H9 (cell line): ENCODE measurements around the gene GPLD1. TPM values are rescaled to one million over a fixed set of nuclear protein-coding genes. Genes with fewer than 3 reads are reported as not detected.
"Not testable (repeated sequence)": the region's sequence is repeated elsewhere in the genome, so short reads cannot be mapped to it uniquely, and the experiment has no call there.

Experiments used
- DNase-seq: peaks from one replicate; pipeline ENCODE4 v3.0.0-alpha.2; 2017
- H2AFZ ChIP-seq: one replicate; pipeline ENCODE4 v1.6.1; 2013; ENCODE audit warnings: mild to moderate bottlenecking, low read length, control low read depth, moderate library complexity
- H2AK5ac ChIP-seq: 2 replicates; pipeline ENCODE4 v1.6.1; 2013; ENCODE audit warnings: low read length, control low read depth, mixed read lengths; ENCODE audit not compliant: insufficient read length
- H2BK120ac ChIP-seq: one replicate; pipeline ENCODE4 v1.6.1; 2013; ENCODE audit warnings: low read depth, mild to moderate bottlenecking, low read length, control low read depth, inconsistent platforms; ENCODE audit not compliant: poor library complexity, severe bottlenecking
- H2BK12ac ChIP-seq: 2 replicates; pipeline ENCODE4 v1.6.1; 2013; ENCODE audit warnings: low read length, control low read depth, mixed read lengths, low read depth; ENCODE audit not compliant: insufficient read length
- H2BK15ac ChIP-seq: 2 replicates; pipeline ENCODE4 v1.6.1; 2013; ENCODE audit warnings: low read depth, low read length, control low read depth
- H2BK20ac ChIP-seq: one replicate; pipeline ENCODE4 v1.6.1; 2013; ENCODE audit warnings: low read depth, mild to moderate bottlenecking, low read length, control low read depth, inconsistent platforms; ENCODE audit not compliant: poor library complexity, severe bottlenecking
- H2BK5ac ChIP-seq: 2 replicates; pipeline ENCODE4 v1.6.1; 2013; ENCODE audit warnings: low read length, control low read depth, mixed read lengths; ENCODE audit not compliant: insufficient read length
- H3K14ac ChIP-seq: 2 replicates; pipeline ENCODE4 v1.6.1; 2013; ENCODE audit warnings: low read length, control low read depth; ENCODE audit not compliant: insufficient read depth
- H3K18ac ChIP-seq: 2 replicates; pipeline ENCODE4 v1.6.1; 2013; ENCODE audit warnings: low read depth, mild to moderate bottlenecking, mixed read lengths, low read length, control low read depth; ENCODE audit not compliant: insufficient read length
- H3K23ac ChIP-seq: 2 replicates; pipeline ENCODE4 v1.6.1; 2013; ENCODE audit warnings: low read length, control low read depth, mixed read lengths, low read depth; ENCODE audit not compliant: insufficient read length
- H3K23me2 ChIP-seq: 2 replicates; pipeline ENCODE4 v1.6.1; 2013; ENCODE audit warnings: low read depth, mild to moderate bottlenecking, mixed read lengths, low read length, control low read depth; ENCODE audit not compliant: insufficient read length, poor library complexity, severe bottlenecking
- H3K27ac ChIP-seq: 2 replicates; pipeline ENCODE4 v1.5.1; 2013; ENCODE audit warnings: low read length, control low read depth, mixed read lengths, low read depth; ENCODE audit not compliant: insufficient read length
- H3K27me3 ChIP-seq: 2 replicates; pipeline ENCODE4 v1.6.1; 2013; ENCODE audit warnings: low read length, control low read depth, inconsistent platforms; ENCODE audit not compliant: insufficient read depth
- H3K4ac ChIP-seq: 2 replicates; pipeline ENCODE4 v1.6.1; 2013; ENCODE audit warnings: low read depth, mild to moderate bottlenecking, control low read depth, inconsistent platforms, low read length, moderate library complexity
- H3K4me1 ChIP-seq: 2 replicates; pipeline ENCODE4 v1.6.1; 2013; ENCODE audit warnings: low read length, control low read depth, inconsistent platforms; ENCODE audit not compliant: insufficient read depth
- H3K4me2 ChIP-seq: 2 replicates; pipeline ENCODE4 v1.6.1; 2013; ENCODE audit warnings: low read length, control low read depth, mixed read lengths; ENCODE audit not compliant: insufficient read length, insufficient read depth
- H3K56ac ChIP-seq: 2 replicates; pipeline ENCODE4 v1.6.1; 2013; ENCODE audit warnings: low read depth, mild to moderate bottlenecking, mixed read lengths, low read length, control low read depth; ENCODE audit not compliant: insufficient read length
- H3K79me1 ChIP-seq: 2 replicates; pipeline ENCODE4 v1.6.1; 2013; ENCODE audit warnings: low read depth, mild to moderate bottlenecking, moderate library complexity, low read length, control low read depth, inconsistent platforms; ENCODE audit not compliant: insufficient read depth, poor library complexity, severe bottlenecking
- H3K79me2 ChIP-seq: 2 replicates; pipeline ENCODE4 v1.6.1; 2013; ENCODE audit warnings: low read length, control low read depth, inconsistent platforms; ENCODE audit not compliant: insufficient read depth
- H3K9ac ChIP-seq: 2 replicates; pipeline ENCODE4 v1.6.1; 2013; ENCODE audit warnings: low read length, control low read depth, mixed read lengths; ENCODE audit not compliant: insufficient read length; ENCODE audit errors: extremely low read depth
- H3K9me3 ChIP-seq: one replicate; pipeline ENCODE4 v1.6.1; 2013; ENCODE audit warnings: low read depth, low read length, inconsistent platforms; ENCODE audit not compliant: control insufficient read depth
- H3T11ph ChIP-seq: one replicate; pipeline ENCODE4 v1.6.1; 2013; ENCODE audit warnings: mild to moderate bottlenecking, low read length, control low read depth, inconsistent platforms
- H4K20me1 ChIP-seq: one replicate; pipeline ENCODE4 v1.6.1; 2013; ENCODE audit not compliant: control insufficient read depth, insufficient read length, insufficient read depth
- H4K5ac ChIP-seq: 2 replicates; pipeline ENCODE4 v1.6.1; 2013; ENCODE audit warnings: low read depth, mild to moderate bottlenecking, mixed read lengths, low read length, control low read depth; ENCODE audit not compliant: insufficient read length
- H4K8ac ChIP-seq: replicated peaks from 2 replicates; pipeline ENCODE4 v1.6.1; 2013; ENCODE audit warnings: low read length, control low read depth, mixed read lengths, low read depth; ENCODE audit not compliant: insufficient read length
- H4K91ac ChIP-seq: 2 replicates; pipeline ENCODE4 v1.6.1; 2013; ENCODE audit warnings: low read depth, mild to moderate bottlenecking, moderate library complexity, mixed read lengths, low read length, control low read depth; ENCODE audit not compliant: insufficient read length
- H3K27ac Mint-ChIP-seq, 3 experiments: 2 replicates in 2 of 3; 3 replicates in 1 of 3; pipeline ENCODE4 v1.8.0; 2020 to 2021; ENCODE audit warnings: mixed read lengths in 3 of 3, mild to moderate bottlenecking in 1 of 3, moderate library complexity in 1 of 3
- H3K27me3 Mint-ChIP-seq: 2 replicates; pipeline ENCODE4 v1.8.0; 2021; ENCODE audit warnings: low read depth, mild to moderate bottlenecking, moderate library complexity, mixed read lengths
- H3K36me3 Mint-ChIP-seq, 3 experiments: 2 replicates in 2 of 3; 3 replicates in 1 of 3; pipeline ENCODE4 v1.8.0; 2020 to 2021; ENCODE audit warnings: low read depth in 3 of 3, mixed read lengths in 3 of 3; ENCODE audit not compliant: insufficient read depth in 1 of 3
- H3K4me1 Mint-ChIP-seq, 2 experiments: 2 replicates each; pipeline ENCODE4 v1.8.0; 2020; ENCODE audit warnings: mixed read lengths in 2 of 2
- H3K4me3 Mint-ChIP-seq, 2 experiments: 2 replicates in 1 of 2; 3 replicates in 1 of 2; pipeline ENCODE4 v1.8.0; 2020 to 2021; ENCODE audit warnings: mild to moderate bottlenecking in 2 of 2, mixed read lengths in 2 of 2, moderate library complexity in 1 of 2
- H3K9me3 Mint-ChIP-seq, 2 experiments: 2 replicates in 1 of 2; 3 replicates in 1 of 2; pipeline ENCODE4 v1.8.0; 2020; ENCODE audit warnings: mild to moderate bottlenecking in 2 of 2, mixed read lengths in 2 of 2, moderate library complexity in 1 of 2
- WGBS: extraction: QIAGEN DNeasy Blood & Tissue Kit; methylation state at CpG from one replicate; pipeline ENCODE4 v1.1.7; 2013; ENCODE audit warnings: missing lambda C conversion rate, low lambda C conversion rate, mixed read lengths; ENCODE audit not compliant: insufficient read length; ENCODE audit errors: extremely low coverage; 5-methylcytosine and 5-hydroxymethylcytosine counted together
- total RNA-seq: library from RNA; stranded (reverse); gene quantifications from 2 replicates; pipeline ENCODE4 v1.2.1, GENCODE V29; 2021
- TF ChIP-seq, protein P1 (sequence below): fragments of 200-600 bp; sonication (generic); conservative IDR thresholded peaks from 3 replicates; pipeline ENCODE4 v1.8.0; 2021; ENCODE audit warnings: antibody characterized with exemption, mild to moderate bottlenecking

Gene GPLD1
- total RNA-seq, 1 experiment from 2014 or later = 8.0 TPM

GRCh38 chr6:24385536-24386269 is 103.7 kb downstream of the GPLD1 start:
- no CpG with 5 or more reads among the region's 8 CpGs for WGBS

DNA sequence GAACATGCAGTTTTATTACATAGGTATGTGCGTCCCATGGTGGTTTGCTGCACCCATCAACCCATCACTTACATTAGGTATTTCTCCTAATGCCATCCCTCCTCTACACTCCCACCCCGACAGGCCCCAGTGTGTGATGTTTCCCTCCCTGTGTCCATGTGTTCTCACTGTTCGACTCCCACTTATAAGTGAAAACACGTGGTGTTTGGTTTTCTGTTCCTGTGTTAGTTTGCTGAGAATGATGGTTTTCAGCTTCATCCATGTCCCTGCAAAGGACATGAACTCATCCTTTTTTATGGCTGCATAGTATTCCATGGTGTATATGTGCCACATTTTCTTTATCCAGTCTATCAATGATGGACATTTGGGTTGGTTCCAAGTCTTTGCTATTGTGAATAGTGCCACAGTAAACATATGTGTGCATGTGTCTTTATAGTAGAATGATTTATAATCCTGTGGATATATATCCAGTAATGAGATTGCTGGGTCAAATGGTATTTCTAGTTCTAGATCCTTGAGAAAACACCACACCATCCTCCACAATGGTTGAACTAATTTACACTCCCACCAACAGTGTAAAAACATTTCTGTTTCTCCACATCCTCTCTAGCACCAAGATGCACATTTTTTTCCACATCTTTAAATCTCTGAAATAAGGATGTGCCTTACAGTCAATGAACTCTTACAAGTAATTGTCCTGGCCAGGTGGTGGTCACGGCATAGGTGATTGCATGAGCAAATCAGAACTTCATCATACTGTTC is 104.8 kb downstream of the GPLD1 start:
- not testable (repeated sequence) for H2BK5ac ChIP-seq, H3K27ac Mint-ChIP-seq, H3K56ac ChIP-seq, H3K4me3 Mint-ChIP-seq, H3K4me1 ChIP-seq, H2BK20ac ChIP-seq, H3K27ac ChIP-seq, H3K23ac ChIP-seq, H4K8ac ChIP-seq, H2BK15ac ChIP-seq, H3K4me1 Mint-ChIP-seq, H3K79me1 ChIP-seq, H2AFZ ChIP-seq, H3K27me3 Mint-ChIP-seq, H3K9ac ChIP-seq, H4K5ac ChIP-seq, DNase-seq, H2BK120ac ChIP-seq, H3K79me2 ChIP-seq, H3K18ac ChIP-seq, H4K20me1 ChIP-seq, H3K4me2 ChIP-seq, H3T11ph ChIP-seq, H3K9me3 Mint-ChIP-seq, H3K27me3 ChIP-seq, H2BK12ac ChIP-seq, H3K4ac ChIP-seq, H3K9me3 ChIP-seq, H3K14ac ChIP-seq, H3K36me3 Mint-ChIP-seq, H3K23me2 ChIP-seq, H4K91ac ChIP-seq, H2AK5ac ChIP-seq
- no CpG with 5 or more reads among the region's 5 CpGs for WGBS

More at GRCh38 chr6:24385536-24386269, 103.7 kb downstream of the GPLD1 start:
- Histone ChIP-seq H3K4me1 (no peaks in the 10 kb centered on the region), H3K23ac (no peak overlapping the region), H4K5ac (no peak overlapping the region), H3K18ac (no peak overlapping the region), H3K27ac (no peak overlapping the region), H3K9ac (no peak overlapping the region), H3T11ph (no peak overlapping the region), H3K9me3 (no peaks in the 10 kb centered on the region), H3K56ac (no peak overlapping the region), H3K79me1 (no peaks in the 10 kb centered on the region), H4K20me1 (no peaks in the 10 kb centered on the region), H3K14ac (no peak overlapping the region), H2AK5ac (no peak overlapping the region), H2BK20ac (no peak overlapping the region), H3K79me2 (no peaks in the 10 kb centered on the region), H2BK12ac (no peak overlapping the region), H3K23me2 (no peaks in the 10 kb centered on the region), H3K27me3 (no peaks in the 10 kb centered on the region), H2BK5ac (no peak overlapping the region), H4K8ac (no peak overlapping the region), H2BK120ac (no peak overlapping the region), H2BK15ac (no peak overlapping the region), H3K4ac (no peak overlapping the region), H4K91ac (no peak overlapping the region), H3K4me2 (no peak overlapping the region), H2AFZ (no peak overlapping the region)
- Mint-ChIP-seq H3K27me3 (no peaks in the 10 kb centered on the region), H3K9me3 (no peaks in the 10 kb centered on the region; a peak in 1 of 5 replicates), H3K4me1 (no peaks in the 10 kb centered on the region), H3K36me3 (no peaks in the 10 kb centered on the region), H3K4me3 (no peak overlapping the region), H3K27ac (no peak overlapping the region)
- DNase-seq = no peak
- TF ChIP-seq, protein P1, sequence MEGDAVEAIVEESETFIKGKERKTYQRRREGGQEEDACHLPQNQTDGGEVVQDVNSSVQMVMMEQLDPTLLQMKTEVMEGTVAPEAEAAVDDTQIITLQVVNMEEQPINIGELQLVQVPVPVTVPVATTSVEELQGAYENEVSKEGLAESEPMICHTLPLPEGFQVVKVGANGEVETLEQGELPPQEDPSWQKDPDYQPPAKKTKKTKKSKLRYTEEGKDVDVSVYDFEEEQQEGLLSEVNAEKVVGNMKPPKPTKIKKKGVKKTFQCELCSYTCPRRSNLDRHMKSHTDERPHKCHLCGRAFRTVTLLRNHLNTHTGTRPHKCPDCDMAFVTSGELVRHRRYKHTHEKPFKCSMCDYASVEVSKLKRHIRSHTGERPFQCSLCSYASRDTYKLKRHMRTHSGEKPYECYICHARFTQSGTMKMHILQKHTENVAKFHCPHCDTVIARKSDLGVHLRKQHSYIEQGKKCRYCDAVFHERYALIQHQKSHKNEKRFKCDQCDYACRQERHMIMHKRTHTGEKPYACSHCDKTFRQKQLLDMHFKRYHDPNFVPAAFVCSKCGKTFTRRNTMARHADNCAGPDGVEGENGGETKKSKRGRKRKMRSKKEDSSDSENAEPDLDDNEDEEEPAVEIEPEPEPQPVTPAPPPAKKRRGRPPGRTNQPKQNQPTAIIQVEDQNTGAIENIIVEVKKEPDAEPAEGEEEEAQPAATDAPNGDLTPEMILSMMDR = no peak
